ENCODE measurements around the gene GCSAM. TPM values are rescaled to one million over a fixed set of nuclear protein-coding genes. Genes with fewer than 3 reads are reported as not detected.

GCSAM gene
- total RNA-seq, 1 experiment from 2014 or later = not detected

Small RNAs within 50 kb of the gene (small RNA-seq; reads per million reads assigned to genes)
- gene MIR567 = 0 reads per million in 2 experiments

Other genes with a start within 250 kb of the GCSAM start
- gene ABHD10, start 154.2 kb downstream of the GCSAM start, total RNA-seq (2014; rRNA removed; shearing (Covaris generic)) = 60.9 and 66.4 TPM in 2 replicates
- gene TAGLN3, start 134.3 kb downstream of the GCSAM start, total RNA-seq (2014; rRNA removed; shearing (Covaris generic)) = not detected in 2 replicates
- not detected in 2 replicates for gene TMPRSS7, start 98.5 kb downstream of the GCSAM start, total RNA-seq (2014; rRNA removed; shearing (Covaris generic))
- gene C3orf52, start 46.9 kb downstream of the GCSAM start, total RNA-seq (2014; rRNA removed; shearing (Covaris generic)) = 11.0 and 12.4 TPM in 2 replicates
- 0.11 and 0.64 TPM in 2 replicates for gene SLC9C1, start 161.0 kb upstream of the GCSAM start, total RNA-seq (2014; rRNA removed; shearing (Covaris generic))
- gene CD200, start 199.9 kb upstream of the GCSAM start, total RNA-seq (2014; rRNA removed; shearing (Covaris generic)) = 1.9 and 3.5 TPM in 2 replicates

All from SK-MEL-5 (cell line).